NT2/D1 (cell line): ENCODE measurements around the gene KCNK3.

Experiments used
- YY1 ChIP-seq: IDR thresholded peaks from 2 replicates; pipeline ENCODE4 v1.6.1; 2011; ENCODE audit not compliant: insufficient read length, insufficient read depth
- ZNF274 ChIP-seq: IDR thresholded peaks from 2 replicates; pipeline ENCODE4 v1.6.1; 2011; ENCODE audit warnings: mild to moderate bottlenecking, low read depth, low read length

DNA sequence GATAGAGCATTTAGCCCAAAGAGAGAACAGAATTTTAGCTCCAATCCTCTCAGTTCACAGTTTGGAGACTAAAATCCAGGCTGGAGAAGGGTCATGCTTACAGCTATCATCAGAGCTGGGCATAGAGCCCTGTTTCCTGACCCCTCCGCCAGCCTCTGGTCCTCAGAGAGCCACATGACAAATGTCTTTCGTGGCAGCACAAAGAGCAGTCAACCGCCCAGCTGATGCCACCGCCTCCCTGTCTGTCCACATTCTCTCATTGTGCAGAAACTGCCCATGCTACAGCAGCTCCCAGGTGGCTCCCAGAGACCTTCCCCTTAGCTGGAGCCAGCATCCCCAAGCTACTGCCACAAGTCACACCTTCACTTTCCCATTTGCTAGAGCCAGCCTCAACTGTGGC is 7.6 kb downstream of the KCNK3 start:
- TF ChIP-seq ZNF274: no peak
- TF ChIP-seq YY1: no peak
